Prostate gland (tissue), 2 donors: ENCODE results near the gene ITGA11. TPM values are rescaled to one million over a fixed set of nuclear protein-coding genes. Genes with fewer than 3 reads are reported as not detected.
A peak's percentile ranks its signal among the peaks of the same experiment; 100 is the strongest.

ENCODE experiments used
- DNase-seq: peaks from one replicate; pipeline ENCODE4 v3.0.0-alpha.2; 2019; ENCODE audit warnings: low spot score
- H3K27ac ChIP-seq, 2 donors: fragments of 200-600 bp; sonication (generic); 2 replicates each; pipeline ENCODE4 v1.5.1; 2017 to 2019
- H3K27me3 ChIP-seq: fragments of 200-600 bp; sonication (generic); replicated peaks from 2 replicates; pipeline ENCODE4 v1.5.1; 2019; ENCODE audit not compliant: insufficient read depth
- H3K36me3 ChIP-seq, 2 donors: fragments of 200-600 bp; sonication (generic); 1 replicate in 1 of 2; 2 replicates in 1 of 2; pipeline versions ENCODE4 v1.5.1 to v1.8.1; 2017 to 2019
- H3K4me1 ChIP-seq: fragments of 200-600 bp; sonication (generic); replicated peaks from 2 replicates; pipeline ENCODE4 v1.5.1; 2019
- H3K4me3 ChIP-seq, 2 donors: fragments of 200-600 bp; sonication (generic); 2 replicates each; pipeline ENCODE4 v1.5.1; 2017 to 2019
- H3K9me3 ChIP-seq: fragments of 200-600 bp; sonication (generic); 2 replicates; pipeline ENCODE4 v1.5.1; 2017
- CTCF ChIP-seq, 4 experiments: fragments of 200-600 bp in 2 of 4; fragments of 450-650 bp in 2 of 4; sonication (generic) in 2 of 4; IDR thresholded peaks; 1 replicate in 3 of 4; 2 replicates in 1 of 4; pipeline ENCODE4 v1.5.1; 2016 to 2019; ENCODE audit warnings: antibody characterized with exemption in 4 of 4, mild to moderate bottlenecking in 2 of 4, moderate library complexity in 2 of 4
- POLR2A ChIP-seq: fragments of 450-650 bp; IDR thresholded peaks from one replicate; pipeline ENCODE4 v1.6.1; 2016; ENCODE audit warnings: antibody characterized with exemption, mild to moderate bottlenecking
- POLR2AphosphoS5 ChIP-seq: sonication (generic); formaldehyde crosslinking; IDR thresholded peaks from one replicate; pipeline ENCODE4 v1.6.1; 2017; ENCODE audit warnings: antibody characterized with exemption
- WGBS: methylation state at CpG from one replicate; pipeline ENCODE4 v1.1.5; 2018; 5-methylcytosine and 5-hydroxymethylcytosine counted together
- intact Hi-C: fragments of 100-400 bp; cut with DNase I; formaldehyde crosslinking; loops from one replicate; pipeline ENCODE4 v1.14.2; 2022
- total RNA-seq, 2 donors: library from RNA; depleted of rRNA; stranded (reverse); fragments of >200 nt; gene quantifications; one replicate each; pipeline ENCODE4 v1.1.0, GENCODE V29; 2016

Gene ITGA11
- total RNA-seq, 2 donors from 2014 or later = 2.0 to 11.0 TPM

DNA sequence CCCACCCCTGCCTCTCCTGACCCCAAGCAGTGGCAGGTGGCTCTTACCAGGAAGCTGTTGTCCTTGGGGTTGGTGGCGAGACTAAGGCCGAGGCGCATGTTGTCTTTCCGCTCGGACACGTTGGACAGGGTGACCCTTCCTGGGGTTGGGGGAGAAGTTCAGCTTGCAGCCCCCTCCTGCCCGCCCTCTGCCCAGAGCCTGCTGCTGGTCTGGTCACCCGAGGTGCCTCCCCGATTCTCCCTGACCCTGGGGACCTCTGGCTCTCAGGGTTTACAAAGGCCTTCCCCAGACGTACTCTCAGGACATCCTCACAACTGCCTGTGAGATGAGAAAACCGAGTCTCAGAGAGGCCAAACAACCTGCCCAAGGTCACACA, 67.3 kb downstream of the ITGA11 start:
- Histone ChIP-seq H3K36me3 (no peaks in the 10 kb centered on the region), H3K4me1 (peaks cover 6% of the 10 kb centered on the region), H3K9me3 (no peaks in the 10 kb centered on the region), H3K27me3 (no peaks in the 10 kb centered on the region), H3K4me3 (no peak overlapping the region), H3K27ac (no peak overlapping the region)
- DNase-seq = no peak
- TF ChIP-seq POLR2A (no peak), CTCF (IDR thresholded peaks at IDR 0.05) (no peak), POLR2AphosphoS5 (no peak)
- intact Hi-C loops = no loop called here
- WGBS = 87% methylated on average over 11 of the region's 11 CpGs

DNA sequence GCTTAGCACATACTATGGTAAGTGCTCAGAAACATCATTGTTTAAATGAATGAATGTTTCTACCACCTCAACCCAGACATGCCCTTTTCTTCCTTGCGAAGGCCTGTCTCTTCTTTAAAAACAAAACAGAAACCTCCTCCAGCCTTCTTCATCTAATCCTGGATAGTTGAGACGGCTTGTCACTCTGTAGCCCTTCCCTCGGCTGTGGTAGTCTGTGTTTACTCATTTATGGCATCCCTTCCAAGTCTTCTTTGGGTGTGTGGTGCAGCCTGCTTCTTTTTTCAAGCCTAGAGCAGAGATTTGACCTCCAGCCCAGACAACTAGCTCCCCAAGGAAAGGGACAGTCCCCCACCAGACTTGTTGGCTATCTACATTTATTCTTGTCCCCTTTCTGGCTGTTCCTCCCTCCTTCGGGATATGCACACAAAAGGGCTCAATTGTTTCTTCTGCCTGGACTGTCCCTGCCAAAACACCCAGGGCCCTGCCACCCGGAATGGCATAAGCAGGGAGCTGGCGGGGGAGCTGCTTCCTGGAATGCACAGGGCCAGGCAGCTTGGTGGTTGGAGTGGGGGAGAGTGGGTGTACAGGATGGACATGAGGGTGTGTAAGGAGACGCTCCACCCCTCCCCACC, 67.8 kb downstream of the ITGA11 start:
- no peaks in the 10 kb centered on the region for H3K27me3 ChIP-seq
- peak overlapping the region in 1 of 2 donors; percentile 5 for H3K27ac ChIP-seq
- H3K4me1 ChIP-seq = peaks cover 6% of the 10 kb centered on the region
- intact Hi-C loops = no loop called here
- H3K36me3 ChIP-seq = no peaks in the 10 kb centered on the region
- DNase-seq = no peak
- TF ChIP-seq POLR2AphosphoS5 = peak; percentile 4
- TF ChIP-seq CTCF (IDR thresholded peaks at IDR 0.05) = no peak
- H3K9me3 ChIP-seq = no peaks in the 10 kb centered on the region
- H3K4me3 ChIP-seq = no peak overlapping the region
- WGBS = 51% methylated on average over 7 of the region's 7 CpGs

DNA sequence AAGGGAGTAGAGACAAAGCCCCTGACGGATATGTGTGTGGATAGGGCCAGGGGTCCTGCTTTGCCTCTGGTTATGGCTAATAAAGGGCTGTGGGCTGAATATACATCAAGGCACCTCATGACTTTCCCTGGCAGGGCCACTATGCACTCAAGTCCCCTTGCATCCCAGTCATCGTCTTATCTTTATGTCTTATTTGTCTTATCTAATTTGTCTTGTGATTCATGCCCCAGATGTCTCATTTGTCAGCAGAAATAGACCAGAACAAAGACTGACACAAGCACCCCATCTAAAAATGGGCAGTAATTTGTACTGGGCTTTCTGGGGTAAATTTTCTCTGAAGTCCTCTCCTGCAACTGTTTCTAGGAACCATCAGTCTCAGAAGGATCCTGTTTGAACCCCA, 68.6 kb downstream of the ITGA11 start:
- Histone ChIP-seq H3K36me3 (no peaks in the 10 kb centered on the region), H3K27ac (no peak overlapping the region), H3K27me3 (no peaks in the 10 kb centered on the region), H3K4me1 (peaks cover 6% of the 10 kb centered on the region), H3K9me3 (no peaks in the 10 kb centered on the region), H3K4me3 (no peak overlapping the region)
- WGBS = 85% methylated on average over 2 of the region's 2 CpGs
- DNase-seq = no peak
- TF ChIP-seq CTCF (IDR thresholded peaks at IDR 0.05) = no peak
- TF ChIP-seq POLR2AphosphoS5 = no peak
- no peak for TF ChIP-seq POLR2A
- intact Hi-C loops = no loop called here

GRCh38 chr15:68362537-68363126, 69.3 kb downstream of the ITGA11 start:
- intact Hi-C loops = no loop called here
- Histone ChIP-seq H3K4me1 (peaks cover 6% of the 10 kb centered on the region), H3K9me3 (no peaks in the 10 kb centered on the region), H3K27me3 (no peaks in the 10 kb centered on the region), H3K4me3 (no peak overlapping the region), H3K27ac (no peak overlapping the region), H3K36me3 (no peaks in the 10 kb centered on the region)
- WGBS = 95% methylated on average over 1 of the region's 1 CpG
- TF ChIP-seq POLR2AphosphoS5 = no peak
- no peak for DNase-seq

DNA sequence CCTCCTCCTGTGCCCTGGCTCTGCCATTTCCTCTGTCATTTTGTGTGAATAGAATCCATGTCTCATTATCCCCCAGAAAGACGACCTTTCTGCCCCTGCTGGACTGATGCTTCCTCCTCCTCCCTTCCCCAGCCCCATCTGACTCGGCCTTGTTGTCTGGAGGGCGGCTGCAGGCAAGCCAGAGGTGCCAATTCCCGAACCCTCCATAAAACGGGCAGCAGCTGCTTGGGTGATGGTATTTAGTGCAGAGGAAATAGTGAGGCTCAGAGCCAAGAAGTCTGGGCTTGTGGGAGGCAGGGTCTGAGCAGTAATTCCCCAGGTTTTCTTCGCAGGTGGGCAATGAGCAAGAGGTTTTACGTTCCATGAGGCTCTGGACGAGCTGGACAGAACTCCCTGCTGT, 71.2 kb downstream of the ITGA11 start:
- 67% methylated on average over 8 of the region's 8 CpGs for WGBS
- peaks cover 6% of the 10 kb centered on the region for H3K4me1 ChIP-seq
- no peaks in the 10 kb centered on the region for H3K36me3 ChIP-seq
- H3K27me3 ChIP-seq = no peaks in the 10 kb centered on the region
- no peak for DNase-seq
- TF ChIP-seq POLR2AphosphoS5 (no peak), CTCF (IDR thresholded peaks at IDR 0.05) (no peak), POLR2A (no peak)
- H3K4me3 ChIP-seq = no peak overlapping the region
- intact Hi-C loops = no loop called here
- H3K9me3 ChIP-seq = no peaks in the 10 kb centered on the region
- no peak overlapping the region for H3K27ac ChIP-seq
